ENCODE measurements around the gene RYR1. TPM values are rescaled to one million over a fixed set of nuclear protein-coding genes. Genes with fewer than 3 reads are reported as not detected.

Gene RYR1
- total RNA-seq, 2 experiments from 2014 or later: 0.20 to 1.2 TPM

DNA sequence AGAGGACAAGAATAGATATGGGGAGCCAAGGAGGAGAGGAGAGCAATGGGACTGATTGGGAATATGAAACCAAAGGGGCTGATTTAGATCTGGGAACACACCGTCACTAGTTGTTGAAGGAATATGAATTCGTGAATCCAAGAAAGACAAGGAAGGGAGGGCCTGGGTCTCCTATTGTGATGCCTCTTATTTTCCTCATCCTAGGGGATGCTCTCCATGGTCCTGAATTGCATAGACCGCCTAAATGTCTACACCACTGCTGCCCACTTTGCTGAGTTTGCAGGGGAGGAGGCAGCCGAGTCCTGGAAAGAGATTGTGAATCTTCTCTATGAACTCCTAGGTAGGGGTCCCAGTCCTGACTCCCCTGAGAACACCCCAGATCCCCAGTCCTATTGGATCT lies 21.5 kb downstream of the RYR1 start:
- POLR2A ChIA-PET: no interaction called here
- Histone ChIP-seq H3K27me3 (ENCODE audit: control insufficient read depth in 1 of 2, insufficient read depth in 2 of 2, low read length in 2 of 2) (no peaks in the 10 kb centered on the region), H3K9me3 (ENCODE audit: control insufficient read depth in 1 of 2, insufficient read depth in 1 of 2, low read length in 2 of 2) (peaks cover 0 to 8% of the 10 kb centered on the region in 2 experiments), H3K4me1 (ENCODE audit: insufficient read depth, low read length) (no peaks in the 10 kb centered on the region), H3K27ac (ENCODE audit: low read depth in 1 of 2, low read length in 2 of 2) (no peak overlapping the region), H3K36me3 (ENCODE audit: insufficient read depth, low read length) (no peaks in the 10 kb centered on the region), H3K4me3 (ENCODE audit: low read length) (no peak overlapping the region)
- H3K9me3 Mint-ChIP-seq: no peaks in the 10 kb centered on the region
- no peak for ATAC-seq (ENCODE audit: poor library complexity)
- no peak overlapping the region for H3K27ac Mint-ChIP-seq
- intact Hi-C loops (cut with DNase I, micrococcal nuclease): no loop called here
- H3K27me3 Mint-ChIP-seq: peaks cover 7% of the 10 kb centered on the region
- no peaks in the 10 kb centered on the region for H3K36me3 Mint-ChIP-seq (ENCODE audit: low read depth)
- H3K4me1 Mint-ChIP-seq (ENCODE audit: low read depth): no peaks in the 10 kb centered on the region
- TF ChIP-seq, protein P1, sequence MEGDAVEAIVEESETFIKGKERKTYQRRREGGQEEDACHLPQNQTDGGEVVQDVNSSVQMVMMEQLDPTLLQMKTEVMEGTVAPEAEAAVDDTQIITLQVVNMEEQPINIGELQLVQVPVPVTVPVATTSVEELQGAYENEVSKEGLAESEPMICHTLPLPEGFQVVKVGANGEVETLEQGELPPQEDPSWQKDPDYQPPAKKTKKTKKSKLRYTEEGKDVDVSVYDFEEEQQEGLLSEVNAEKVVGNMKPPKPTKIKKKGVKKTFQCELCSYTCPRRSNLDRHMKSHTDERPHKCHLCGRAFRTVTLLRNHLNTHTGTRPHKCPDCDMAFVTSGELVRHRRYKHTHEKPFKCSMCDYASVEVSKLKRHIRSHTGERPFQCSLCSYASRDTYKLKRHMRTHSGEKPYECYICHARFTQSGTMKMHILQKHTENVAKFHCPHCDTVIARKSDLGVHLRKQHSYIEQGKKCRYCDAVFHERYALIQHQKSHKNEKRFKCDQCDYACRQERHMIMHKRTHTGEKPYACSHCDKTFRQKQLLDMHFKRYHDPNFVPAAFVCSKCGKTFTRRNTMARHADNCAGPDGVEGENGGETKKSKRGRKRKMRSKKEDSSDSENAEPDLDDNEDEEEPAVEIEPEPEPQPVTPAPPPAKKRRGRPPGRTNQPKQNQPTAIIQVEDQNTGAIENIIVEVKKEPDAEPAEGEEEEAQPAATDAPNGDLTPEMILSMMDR (IDR thresholded peaks at IDR 0.05): no peak
- no peak overlapping the region for H3K4me3 Mint-ChIP-seq
- CTCF ChIA-PET: no interaction called here
- no peak for DNase-seq

DNA sequence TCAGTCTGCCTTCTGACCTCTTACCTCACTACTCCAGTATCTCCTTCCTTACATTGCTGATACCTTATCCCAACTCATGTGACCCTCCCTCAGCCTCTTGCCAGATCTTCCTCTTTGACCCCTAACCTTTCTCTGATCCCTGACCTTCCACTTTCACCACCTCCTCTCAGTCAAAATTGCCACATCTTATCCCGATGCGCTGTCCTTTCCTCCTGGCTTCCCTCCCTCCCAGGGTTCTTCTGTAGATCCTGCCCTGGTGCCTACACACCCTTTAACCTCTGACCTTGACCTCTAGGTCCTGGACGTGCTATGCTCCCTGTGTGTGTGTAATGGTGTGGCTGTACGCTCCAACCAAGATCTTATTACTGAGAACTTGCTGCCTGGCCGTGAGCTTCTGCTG lies 23.7 kb downstream of the RYR1 start:
- H3K27me3 Mint-ChIP-seq: peaks cover 14% of the 10 kb centered on the region
- no peak overlapping the region for H3K4me3 Mint-ChIP-seq
- Histone ChIP-seq H3K27me3 (ENCODE audit: control insufficient read depth in 1 of 2, insufficient read depth in 2 of 2, low read length in 2 of 2) (no peaks in the 10 kb centered on the region), H3K4me3 (ENCODE audit: low read length) (no peak overlapping the region), H3K4me1 (ENCODE audit: insufficient read depth, low read length) (no peaks in the 10 kb centered on the region), H3K9me3 (ENCODE audit: control insufficient read depth in 1 of 2, insufficient read depth in 1 of 2, low read length in 2 of 2) (peaks cover 0 to 12% of the 10 kb centered on the region in 2 experiments), H3K36me3 (ENCODE audit: insufficient read depth, low read length) (no peaks in the 10 kb centered on the region), H3K27ac (ENCODE audit: low read depth in 1 of 2, low read length in 2 of 2) (no peak overlapping the region)
- no peak overlapping the region for H3K27ac Mint-ChIP-seq
- DNase-seq (no peak), ATAC-seq (ENCODE audit: poor library complexity) (no peak)
- H3K9me3 Mint-ChIP-seq: no peaks in the 10 kb centered on the region
- TF ChIP-seq, protein P1 (IDR thresholded peaks at IDR 0.05): no peak
- ChIA-PET POLR2A (no interaction called here), CTCF (no interaction called here)
- intact Hi-C loops (cut with DNase I, micrococcal nuclease): no loop called here
- no peaks in the 10 kb centered on the region for H3K36me3 Mint-ChIP-seq (ENCODE audit: low read depth)
- no peaks in the 10 kb centered on the region for H3K4me1 Mint-ChIP-seq (ENCODE audit: low read depth)

DNA sequence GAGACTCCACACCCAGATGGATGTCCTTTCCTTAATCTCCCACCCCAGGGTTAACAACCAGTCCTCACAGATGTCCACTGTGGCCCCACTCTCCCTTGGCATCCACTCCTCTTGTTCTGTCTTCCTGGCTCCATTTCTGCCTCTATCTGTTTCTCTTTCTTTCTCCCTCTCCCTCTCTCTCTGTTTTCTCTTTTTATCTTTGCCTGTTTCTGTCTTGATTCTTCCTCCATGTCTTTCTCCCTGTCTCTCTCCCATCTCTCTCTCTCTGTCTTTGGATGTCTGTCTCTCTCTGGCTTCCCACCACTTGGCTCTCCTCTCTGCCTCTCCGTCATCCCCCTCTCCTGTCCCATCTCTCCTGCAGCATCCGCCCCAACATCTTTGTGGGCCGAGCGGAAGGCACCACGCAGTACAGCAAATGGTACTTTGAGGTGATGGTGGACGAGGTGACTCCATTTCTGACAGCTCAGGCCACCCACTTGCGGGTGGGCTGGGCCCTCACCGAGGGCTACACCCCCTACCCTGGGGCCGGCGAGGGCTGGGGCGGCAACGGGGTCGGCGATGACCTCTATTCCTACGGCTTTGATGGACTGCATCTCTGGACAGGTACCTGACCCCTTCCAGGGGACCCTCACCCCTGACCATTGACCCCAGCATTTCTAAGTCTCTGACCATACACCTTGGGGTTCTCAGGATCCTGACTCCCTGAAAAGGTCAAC lies 24.4 kb downstream of the RYR1 start:
- ATAC-seq (ENCODE audit: poor library complexity) (no peak), DNase-seq (no peak)
- ChIA-PET POLR2A (no interaction called here), CTCF (no interaction called here)
- Histone ChIP-seq H3K4me1 (ENCODE audit: insufficient read depth, low read length) (no peaks in the 10 kb centered on the region), H3K9me3 (ENCODE audit: control insufficient read depth in 1 of 2, insufficient read depth in 1 of 2, low read length in 2 of 2) (peaks cover 0 to 12% of the 10 kb centered on the region in 2 experiments), H3K36me3 (ENCODE audit: insufficient read depth, low read length) (no peaks in the 10 kb centered on the region), H3K27me3 (ENCODE audit: control insufficient read depth in 1 of 2, insufficient read depth in 2 of 2, low read length in 2 of 2) (no peaks in the 10 kb centered on the region), H3K4me3 (ENCODE audit: low read length) (no peak overlapping the region), H3K27ac (ENCODE audit: low read depth in 1 of 2, low read length in 2 of 2) (no peak overlapping the region)
- H3K9me3 Mint-ChIP-seq: no peaks in the 10 kb centered on the region
- intact Hi-C loops (cut with DNase I, micrococcal nuclease): no loop called here
- peaks cover 19% of the 10 kb centered on the region for H3K27me3 Mint-ChIP-seq
- no peak overlapping the region for H3K4me3 Mint-ChIP-seq
- no peak overlapping the region for H3K27ac Mint-ChIP-seq
- TF ChIP-seq, protein P1 (IDR thresholded peaks at IDR 0.05): no peak
- H3K4me1 Mint-ChIP-seq (ENCODE audit: low read depth): no peaks in the 10 kb centered on the region
- no peaks in the 10 kb centered on the region for H3K36me3 Mint-ChIP-seq (ENCODE audit: low read depth)

All from CD4-positive, alpha-beta T cell (primary cell).